HG02885 (cell line): ENCODE results near the gene FAM3C.

ENCODE experiments used
- ATAC-seq: cut with Tn5 transposase; IDR thresholded peaks from one replicate; pipeline ENCODE4 v1.9.1; 2021; ENCODE audit warnings: mild to moderate bottlenecking; ENCODE audit not compliant: unreplicated experiment, poor library complexity

The FAM3C gene

GRCh38 chr7:121383235-121383910 lies 12.7 kb downstream of the FAM3C start:
- no peak for ATAC-seq

- ATAC-seq: no peak
Measured at GRCh38 chr7:121382473-121382872, 13.6 kb downstream of the FAM3C start.

- ATAC-seq: no peak
Measured at GRCh38 chr7:121379930-121380329, 16.2 kb downstream of the FAM3C start.

GRCh38 chr7:121376979-121377378 lies 19.1 kb downstream of the FAM3C start:
- ATAC-seq: no peak

- no peak for ATAC-seq
Measured at GRCh38 chr7:121373177-121373576, 22.9 kb downstream of the FAM3C start.

- ATAC-seq: peak; percentile 91
Measured at GRCh38 chr7:121372376-121373010, 23.6 kb downstream of the FAM3C start.

- no peak for ATAC-seq
Measured at GRCh38 chr7:121371883-121372282, 24.2 kb downstream of the FAM3C start.

GRCh38 chr7:121371367-121371766 lies 24.7 kb downstream of the FAM3C start:
- no peak for ATAC-seq

GRCh38 chr7:121369462-121369861 lies 26.6 kb downstream of the FAM3C start:
- peak; percentile 53 for ATAC-seq

- ATAC-seq: peak; percentile 33
Measured at GRCh38 chr7:121366852-121367431, 29.2 kb downstream of the FAM3C start.

- no peak for ATAC-seq
Measured at GRCh38 chr7:121360564-121360963, 35.5 kb downstream of the FAM3C start.

GRCh38 chr7:121355574-121355973 lies 40.5 kb downstream of the FAM3C start:
- no peak for ATAC-seq

- ATAC-seq: peak; percentile 79
Measured at GRCh38 chr7:121352323-121352722, 43.8 kb downstream of the FAM3C start.

- peak; percentile 13 for ATAC-seq
Measured at GRCh38 chr7:121351682-121352081, 44.4 kb downstream of the FAM3C start.

GRCh38 chr7:121344497-121344896 lies 51.6 kb downstream of the FAM3C start:
- no peak for ATAC-seq

GRCh38 chr7:121344093-121344492 lies 52.0 kb downstream of the FAM3C start:
- ATAC-seq: no peak

- ATAC-seq: no peak
Measured at GRCh38 chr7:121343302-121343701, 52.8 kb downstream of the FAM3C start.

GRCh38 chr7:121342631-121343030 lies 53.5 kb downstream of the FAM3C start:
- no peak for ATAC-seq

- no peak for ATAC-seq
Measured at GRCh38 chr7:121341933-121342332, 54.2 kb downstream of the FAM3C start.

- no peak for ATAC-seq
Measured at GRCh38 chr7:121339082-121339481, 57.0 kb downstream of the FAM3C start.

GRCh38 chr7:121337398-121337797 lies 58.7 kb downstream of the FAM3C start:
- peak; percentile 61 for ATAC-seq

GRCh38 chr7:121336579-121336978 lies 59.5 kb downstream of the FAM3C start:
- no peak for ATAC-seq
